DND-41 (cell line): Measurements from ENCODE around the gene TRPM1.

Experiments
- EZH2 ChIP-seq: IDR thresholded peaks from 3 replicates; pipeline ENCODE4 v1.6.1; 2012; ENCODE audit warnings: borderline replicate concordance, low read depth, mild to moderate bottlenecking, moderate library complexity, low read length, inconsistent platforms; ENCODE audit not compliant: severe bottlenecking
- TF ChIP-seq, protein P1 (sequence below): IDR thresholded peaks from 2 replicates; pipeline ENCODE4 v1.5.1; 2012; ENCODE audit warnings: borderline replicate concordance, low read length, moderate library complexity, mild to moderate bottlenecking; ENCODE audit not compliant: poor library complexity, severe bottlenecking; ENCODE audit errors: extremely low read depth

DNA sequence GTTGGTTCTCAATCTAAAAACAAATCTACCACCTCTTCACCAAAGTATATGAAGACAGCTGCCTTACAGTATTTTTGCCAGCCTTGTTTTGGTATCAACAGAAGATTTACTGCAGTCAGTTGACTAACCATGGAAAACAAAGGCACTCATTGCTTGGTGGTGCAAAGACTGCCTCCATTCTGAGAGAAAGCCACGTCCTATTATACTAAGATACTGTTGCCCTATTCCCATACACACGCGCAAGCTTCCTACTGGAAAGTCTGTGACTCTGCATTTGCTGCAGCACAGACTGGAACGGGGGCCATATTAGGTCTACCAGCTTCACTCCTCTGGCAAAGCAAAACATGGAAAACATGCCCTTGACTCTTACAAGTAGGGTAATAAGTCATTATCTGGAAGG, 128.1 kb downstream of the TRPM1 start:
- TF ChIP-seq, protein P1, sequence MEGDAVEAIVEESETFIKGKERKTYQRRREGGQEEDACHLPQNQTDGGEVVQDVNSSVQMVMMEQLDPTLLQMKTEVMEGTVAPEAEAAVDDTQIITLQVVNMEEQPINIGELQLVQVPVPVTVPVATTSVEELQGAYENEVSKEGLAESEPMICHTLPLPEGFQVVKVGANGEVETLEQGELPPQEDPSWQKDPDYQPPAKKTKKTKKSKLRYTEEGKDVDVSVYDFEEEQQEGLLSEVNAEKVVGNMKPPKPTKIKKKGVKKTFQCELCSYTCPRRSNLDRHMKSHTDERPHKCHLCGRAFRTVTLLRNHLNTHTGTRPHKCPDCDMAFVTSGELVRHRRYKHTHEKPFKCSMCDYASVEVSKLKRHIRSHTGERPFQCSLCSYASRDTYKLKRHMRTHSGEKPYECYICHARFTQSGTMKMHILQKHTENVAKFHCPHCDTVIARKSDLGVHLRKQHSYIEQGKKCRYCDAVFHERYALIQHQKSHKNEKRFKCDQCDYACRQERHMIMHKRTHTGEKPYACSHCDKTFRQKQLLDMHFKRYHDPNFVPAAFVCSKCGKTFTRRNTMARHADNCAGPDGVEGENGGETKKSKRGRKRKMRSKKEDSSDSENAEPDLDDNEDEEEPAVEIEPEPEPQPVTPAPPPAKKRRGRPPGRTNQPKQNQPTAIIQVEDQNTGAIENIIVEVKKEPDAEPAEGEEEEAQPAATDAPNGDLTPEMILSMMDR = no peak
- TF ChIP-seq EZH2 = no peak
